Measurements from ENCODE around the gene EIF4A3. TPM values are rescaled to one million over a fixed set of nuclear protein-coding genes. Genes with fewer than 3 reads are reported as not detected.
"Not testable (repeated sequence)": the region's sequence is repeated elsewhere in the genome, so short reads cannot be mapped to it uniquely, and the experiment has no call there.

The EIF4A3 gene
- total and polyA plus RNA-seq, 4 donors, result 29.0 to 35.1 (median 33.4) TPM

- not testable (repeated sequence) for H3K36me3 ChIP-seq (ENCODE audit: control insufficient read depth in 4 of 4, insufficient read depth in 3 of 4, low read depth in 1 of 4, low read length in 3 of 4); H3K27ac ChIP-seq (ENCODE audit: low read depth in 1 of 2, low read length in 2 of 2); H3K27me3 ChIP-seq (ENCODE audit: control insufficient read depth in 4 of 4, insufficient read depth in 4 of 4, low read length in 3 of 4); H3K9ac ChIP-seq (ENCODE audit: low read depth in 1 of 2, low read length in 2 of 2); DNase-seq (ENCODE audit: low spot score); H3K4me1 ChIP-seq (ENCODE audit: control insufficient read depth in 4 of 4, insufficient read depth in 4 of 4, low read length in 3 of 4); H3K4me3 ChIP-seq (ENCODE audit: low read depth in 1 of 3, low read length in 3 of 3)
- 62% methylated on average over 2 of the region's 2 CpGs for WGBS
- H3K9me3 ChIP-seq (ENCODE audit: control insufficient read depth in 4 of 4, low read length in 3 of 4), result peaks cover 0 to 10% (median 0%) of the 10 kb centered on the region in 4 donors
Measured at GRCh38 chr17:80155600-80155999, 8.7 kb upstream of the EIF4A3 start.

DNA sequence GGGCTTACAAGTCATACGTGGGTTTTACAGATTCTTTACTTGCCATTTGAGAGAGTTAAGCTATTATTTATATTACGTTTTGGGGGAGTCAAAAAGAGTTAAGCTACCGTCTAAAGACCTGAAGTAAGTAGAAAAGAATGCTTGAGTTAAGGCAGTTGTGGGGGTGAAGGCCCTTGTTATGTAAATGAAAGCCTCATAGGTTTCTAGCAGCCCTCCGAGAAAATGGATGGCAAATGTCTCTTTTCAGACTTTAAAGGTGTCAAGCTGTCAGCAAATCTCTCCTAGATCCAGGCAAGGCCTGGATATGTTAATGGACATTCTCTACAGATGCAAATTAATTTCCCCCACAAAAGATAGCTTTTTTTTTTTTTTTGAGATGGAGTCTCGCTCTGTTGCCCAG is 7.2 kb upstream of the EIF4A3 start:
- H3K9me3 ChIP-seq (ENCODE audit: control insufficient read depth in 4 of 4, low read length in 3 of 4), result peaks cover 0 to 10% (median 0%) of the 10 kb centered on the region in 4 donors
- no peak overlapping the region for H3K27ac ChIP-seq (ENCODE audit: low read depth in 1 of 2, low read length in 2 of 2)
- no peaks in the 10 kb centered on the region for H3K27me3 ChIP-seq (ENCODE audit: control insufficient read depth in 4 of 4, insufficient read depth in 4 of 4, low read length in 3 of 4)
- H3K9ac ChIP-seq (ENCODE audit: low read depth in 1 of 2, low read length in 2 of 2), result no peak overlapping the region
- H3K36me3 ChIP-seq (ENCODE audit: control insufficient read depth in 4 of 4, insufficient read depth in 3 of 4, low read depth in 1 of 4, low read length in 3 of 4), result no peaks in the 10 kb centered on the region
- WGBS, result 88% methylated on average over 5 of the region's 5 CpGs
- no peak overlapping the region for H3K4me3 ChIP-seq (ENCODE audit: low read depth in 1 of 3, low read length in 3 of 3)
- no peaks in the 10 kb centered on the region for H3K4me1 ChIP-seq (ENCODE audit: control insufficient read depth in 4 of 4, insufficient read depth in 4 of 4, low read length in 3 of 4)
- TF ChIP-seq EGR1 (IDR thresholded peaks at IDR 0.05; ENCODE audit: low read depth in 2 of 2), result no peak
- no peak for TF ChIP-seq NR2F2 (IDR thresholded peaks at IDR 0.05)
- no peak for TF ChIP-seq MAX (IDR thresholded peaks at IDR 0.05)
- TF ChIP-seq FOXA2 (IDR thresholded peaks at IDR 0.05), result no peak
- no peak for TF ChIP-seq RXRA (IDR thresholded peaks at IDR 0.05)
- no peak for TF ChIP-seq TAF1 (conservative IDR thresholded peaks at IDR 0.05)
- no peak for TF ChIP-seq GABPA (IDR thresholded peaks at IDR 0.05 in 1 of 2, conservative IDR thresholded peaks at IDR 0.05 in 1 of 2)
- TF ChIP-seq, protein P1, sequence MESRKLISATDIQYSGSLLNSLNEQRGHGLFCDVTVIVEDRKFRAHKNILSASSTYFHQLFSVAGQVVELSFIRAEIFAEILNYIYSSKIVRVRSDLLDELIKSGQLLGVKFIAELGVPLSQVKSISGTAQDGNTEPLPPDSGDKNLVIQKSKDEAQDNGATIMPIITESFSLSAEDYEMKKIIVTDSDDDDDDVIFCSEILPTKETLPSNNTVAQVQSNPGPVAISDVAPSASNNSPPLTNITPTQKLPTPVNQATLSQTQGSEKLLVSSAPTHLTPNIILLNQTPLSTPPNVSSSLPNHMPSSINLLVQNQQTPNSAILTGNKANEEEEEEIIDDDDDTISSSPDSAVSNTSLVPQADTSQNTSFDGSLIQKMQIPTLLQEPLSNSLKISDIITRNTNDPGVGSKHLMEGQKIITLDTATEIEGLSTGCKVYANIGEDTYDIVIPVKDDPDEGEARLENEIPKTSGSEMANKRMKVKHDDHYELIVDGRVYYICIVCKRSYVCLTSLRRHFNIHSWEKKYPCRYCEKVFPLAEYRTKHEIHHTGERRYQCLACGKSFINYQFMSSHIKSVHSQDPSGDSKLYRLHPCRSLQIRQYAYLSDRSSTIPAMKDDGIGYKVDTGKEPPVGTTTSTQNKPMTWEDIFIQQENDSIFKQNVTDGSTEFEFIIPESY (IDR thresholded peaks at IDR 0.05), result no peak
- DNase-seq (ENCODE audit: low spot score), result no peak

DNA sequence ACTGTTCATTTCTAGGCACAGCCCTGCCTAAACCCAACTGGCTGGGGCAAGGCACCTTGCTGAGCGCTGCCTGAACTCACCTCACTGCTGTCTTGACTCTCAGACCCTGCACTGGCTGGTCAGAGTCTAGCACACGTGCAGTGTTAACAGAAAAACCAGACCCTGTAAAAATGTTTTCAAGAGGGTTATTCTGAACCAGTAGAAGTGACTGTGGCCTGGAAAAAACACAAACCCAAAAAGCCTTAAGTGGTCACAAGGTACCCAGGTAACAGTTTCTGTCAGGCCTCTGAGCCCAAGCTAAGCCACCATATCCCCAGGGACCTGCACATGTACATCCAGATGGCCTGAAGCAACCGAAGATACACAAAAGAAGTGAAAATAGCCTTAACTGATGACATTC is 6.1 kb upstream of the EIF4A3 start:
- H3K4me3 ChIP-seq (ENCODE audit: low read depth in 1 of 3, low read length in 3 of 3), result no peak overlapping the region
- peaks cover 3 to 5% (median 4%) of the 10 kb centered on the region in 4 donors for H3K4me1 ChIP-seq (ENCODE audit: control insufficient read depth in 4 of 4, insufficient read depth in 4 of 4, low read length in 3 of 4)
- H3K9me3 ChIP-seq (ENCODE audit: control insufficient read depth in 4 of 4, low read length in 3 of 4), result peaks cover 0 to 10% (median 0%) of the 10 kb centered on the region in 4 donors
- H3K9ac ChIP-seq (ENCODE audit: low read depth in 1 of 2, low read length in 2 of 2), result no peak overlapping the region
- no peak for DNase-seq (ENCODE audit: low spot score)
- H3K36me3 ChIP-seq (ENCODE audit: control insufficient read depth in 4 of 4, insufficient read depth in 3 of 4, low read depth in 1 of 4, low read length in 3 of 4), result no peaks in the 10 kb centered on the region
- TF ChIP-seq, protein P1 (IDR thresholded peaks at IDR 0.05), result no peak
- H3K27me3 ChIP-seq (ENCODE audit: control insufficient read depth in 4 of 4, insufficient read depth in 4 of 4, low read length in 3 of 4), result no peaks in the 10 kb centered on the region
- WGBS, result 92% methylated on average over 3 of the region's 3 CpGs
- H3K27ac ChIP-seq (ENCODE audit: low read depth in 1 of 2, low read length in 2 of 2), result no peak overlapping the region

Data from liver (tissue), 9 donors.